ENCODE measurements around the gene GSTT2.

DNA sequence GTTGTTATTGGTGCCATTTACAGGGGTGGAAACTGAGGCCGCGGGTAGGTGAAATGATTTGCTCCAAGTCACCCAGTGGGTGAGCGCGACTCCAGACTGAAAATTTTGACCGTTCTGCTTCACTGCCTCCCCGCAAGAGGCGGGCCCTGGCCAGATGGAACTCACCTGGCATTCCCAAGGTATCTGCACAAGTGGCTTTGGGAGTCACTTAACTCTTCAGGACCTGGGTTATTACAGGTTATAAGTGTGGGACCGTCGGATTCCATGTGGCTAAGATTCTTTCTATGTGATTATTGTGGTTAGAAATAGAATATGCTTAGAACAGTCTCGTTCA is 31.8 kb downstream of the GSTT2 start:
- TF ChIP-seq, protein P1, sequence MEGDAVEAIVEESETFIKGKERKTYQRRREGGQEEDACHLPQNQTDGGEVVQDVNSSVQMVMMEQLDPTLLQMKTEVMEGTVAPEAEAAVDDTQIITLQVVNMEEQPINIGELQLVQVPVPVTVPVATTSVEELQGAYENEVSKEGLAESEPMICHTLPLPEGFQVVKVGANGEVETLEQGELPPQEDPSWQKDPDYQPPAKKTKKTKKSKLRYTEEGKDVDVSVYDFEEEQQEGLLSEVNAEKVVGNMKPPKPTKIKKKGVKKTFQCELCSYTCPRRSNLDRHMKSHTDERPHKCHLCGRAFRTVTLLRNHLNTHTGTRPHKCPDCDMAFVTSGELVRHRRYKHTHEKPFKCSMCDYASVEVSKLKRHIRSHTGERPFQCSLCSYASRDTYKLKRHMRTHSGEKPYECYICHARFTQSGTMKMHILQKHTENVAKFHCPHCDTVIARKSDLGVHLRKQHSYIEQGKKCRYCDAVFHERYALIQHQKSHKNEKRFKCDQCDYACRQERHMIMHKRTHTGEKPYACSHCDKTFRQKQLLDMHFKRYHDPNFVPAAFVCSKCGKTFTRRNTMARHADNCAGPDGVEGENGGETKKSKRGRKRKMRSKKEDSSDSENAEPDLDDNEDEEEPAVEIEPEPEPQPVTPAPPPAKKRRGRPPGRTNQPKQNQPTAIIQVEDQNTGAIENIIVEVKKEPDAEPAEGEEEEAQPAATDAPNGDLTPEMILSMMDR (IDR thresholded peaks at IDR 0.05 in 2 of 3, conservative IDR thresholded peaks at IDR 0.05 in 1 of 3; ENCODE audit: insufficient read depth in 2 of 3, low read depth in 1 of 3, low read length in 3 of 3) = no peak
- TF ChIP-seq, protein P2, sequence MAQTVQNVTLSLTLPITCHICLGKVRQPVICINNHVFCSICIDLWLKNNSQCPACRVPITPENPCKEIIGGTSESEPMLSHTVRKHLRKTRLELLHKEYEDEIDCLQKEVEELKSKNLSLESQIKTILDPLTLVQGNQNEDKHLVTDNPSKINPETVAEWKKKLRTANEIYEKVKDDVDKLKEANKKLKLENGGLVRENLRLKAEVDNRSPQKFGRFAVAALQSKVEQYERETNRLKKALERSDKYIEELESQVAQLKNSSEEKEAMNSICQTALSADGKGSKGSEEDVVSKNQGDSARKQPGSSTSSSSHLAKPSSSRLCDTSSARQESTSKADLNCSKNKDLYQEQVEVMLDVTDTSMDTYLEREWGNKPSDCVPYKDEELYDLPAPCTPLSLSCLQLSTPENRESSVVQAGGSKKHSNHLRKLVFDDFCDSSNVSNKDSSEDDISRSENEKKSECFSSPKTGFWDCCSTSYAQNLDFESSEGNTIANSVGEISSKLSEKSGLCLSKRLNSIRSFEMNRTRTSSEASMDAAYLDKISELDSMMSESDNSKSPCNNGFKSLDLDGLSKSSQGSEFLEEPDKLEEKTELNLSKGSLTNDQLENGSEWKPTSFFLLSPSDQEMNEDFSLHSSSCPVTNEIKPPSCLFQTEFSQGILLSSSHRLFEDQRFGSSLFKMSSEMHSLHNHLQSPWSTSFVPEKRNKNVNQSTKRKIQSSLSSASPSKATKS (CRISPR knock-in tag; IDR thresholded peaks at IDR 0.05) = no peak

All from K562 (cell line).